GM18526 (cell line): ENCODE data around the gene TAF13.

Experiments used
- POLR2A ChIP-seq: IDR thresholded peaks from 3 replicates; pipeline ENCODE4 v1.6.1; 2011; ENCODE audit not compliant: insufficient read length; ENCODE audit errors: extremely low read depth

Gene TAF13

GRCh38 chr1:109075531-109076490, at the start of gene TAF13:
TSS of gene TAF13 (minus strand) at chr1:109076003. CDS start at chr1:109075947, 56 bp downstream.
- peak; percentile 94 for TF ChIP-seq POLR2A

GRCh38 chr1:109120356-109120755, 44.6 kb upstream of the TAF13 start:
- TF ChIP-seq POLR2A = no peak

GRCh38 chr1:109118089-109118488, 42.3 kb upstream of the TAF13 start:
- no peak for TF ChIP-seq POLR2A

- no peak for TF ChIP-seq POLR2A
Observed at GRCh38 chr1:109116286-109116685, 40.5 kb upstream of the TAF13 start.

- no peak for TF ChIP-seq POLR2A
Observed at GRCh38 chr1:109115685-109116084, 39.9 kb upstream of the TAF13 start.

GRCh38 chr1:109114342-109114674, 38.5 kb upstream of the TAF13 start:
- TF ChIP-seq POLR2A = no peak

GRCh38 chr1:109113590-109114341, 38.0 kb upstream of the TAF13 start, which contains the start of gene ELAPOR1:
TSS of gene ELAPOR1 (plus strand) at chr1:109114115. CDS start at chr1:109114184, 69 bp downstream.
- TF ChIP-seq POLR2A = no peak

GRCh38 chr1:109112652-109113285, 37.0 kb upstream of the TAF13 start:
- TF ChIP-seq POLR2A = no peak

GRCh38 chr1:109112056-109112651, 36.4 kb upstream of the TAF13 start:
- TF ChIP-seq POLR2A = no peak

GRCh38 chr1:109111386-109112055, 35.7 kb upstream of the TAF13 start:
- TF ChIP-seq POLR2A = no peak

GRCh38 chr1:109109906-109110305, 34.1 kb upstream of the TAF13 start:
- no peak for TF ChIP-seq POLR2A

- no peak for TF ChIP-seq POLR2A
Observed at GRCh38 chr1:109107785-109108184, 32.0 kb upstream of the TAF13 start.

GRCh38 chr1:109105881-109106280, 30.1 kb upstream of the TAF13 start:
- no peak for TF ChIP-seq POLR2A

GRCh38 chr1:109104364-109105151, 28.8 kb upstream of the TAF13 start:
- peak; percentile 15 for TF ChIP-seq POLR2A
